ENCODE data around the gene HS2ST1. TPM values are rescaled to one million over a fixed set of nuclear protein-coding genes. Genes with fewer than 3 reads are reported as not detected.

Gene HS2ST1
- total RNA-seq, 6 experiments from 2014 or later = 23.8 to 26.8 (median 24.8) TPM

DNA sequence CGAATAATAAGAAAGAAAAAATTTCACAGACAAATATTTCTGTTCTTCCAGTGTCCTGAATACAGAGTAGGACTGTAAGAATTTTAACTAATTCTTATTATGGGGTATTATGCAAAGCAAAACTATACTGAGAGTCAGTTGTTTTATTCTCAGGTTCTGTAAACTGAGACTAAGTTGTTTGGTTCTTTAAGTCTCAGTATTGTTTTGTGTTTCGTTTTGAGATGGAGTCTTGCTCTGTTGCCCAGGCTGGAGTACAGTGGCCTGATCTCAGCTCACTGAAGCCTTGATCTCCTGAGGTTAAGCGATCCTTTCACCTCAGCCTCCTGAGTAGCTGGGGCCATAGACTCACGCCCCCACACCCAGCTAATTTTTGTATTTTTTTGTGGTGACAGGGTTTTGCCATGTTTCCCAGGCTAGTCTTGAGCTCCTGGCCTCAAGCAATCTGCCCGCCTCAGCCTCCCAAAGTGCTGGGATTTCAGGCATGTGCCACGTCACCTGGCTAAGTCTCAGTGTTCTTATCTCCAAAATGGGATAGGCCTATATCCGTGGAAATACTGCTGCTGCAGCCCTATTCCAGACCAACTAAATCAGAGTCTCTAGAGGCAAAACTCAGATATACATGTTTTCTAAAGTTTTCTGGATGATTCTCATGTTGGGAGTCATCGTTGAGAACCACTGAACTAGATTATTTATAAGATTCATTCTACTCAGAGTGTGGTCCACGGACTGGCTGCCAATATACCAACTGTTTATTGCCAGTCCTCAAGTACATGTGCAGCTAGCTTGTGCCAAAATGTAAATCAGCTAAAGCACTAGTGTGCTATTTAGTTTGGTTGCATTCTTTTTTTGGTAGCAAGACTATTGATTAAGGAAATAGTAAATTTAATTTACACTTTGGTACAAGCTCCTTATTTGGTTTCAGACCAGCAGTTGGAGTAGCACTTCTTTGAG is 116.6 kb downstream of the HS2ST1 start:
- no peak overlapping the region for H3K4me3 Mint-ChIP-seq
- no peak for TF ChIP-seq CTCF (IDR thresholded peaks at IDR 0.05)

GRCh38 chr1:87034351-87034750 is 119.9 kb downstream of the HS2ST1 start:
- Mint-ChIP-seq H3K9me3 (no peaks in the 10 kb centered on the region), H3K4me1 (ENCODE audit: low read depth) (peaks cover 9% of the 10 kb centered on the region), H3K27ac (no peak overlapping the region), H3K36me3 (ENCODE audit: low read depth) (no peaks in the 10 kb centered on the region), H3K27me3 (ENCODE audit: insufficient read depth) (no peaks in the 10 kb centered on the region), H3K4me3 (no peak overlapping the region)
- no peak for DNase-seq
- TF ChIP-seq CTCF (IDR thresholded peaks at IDR 0.05) = no peak

More for the DNA sequence above, 116.6 kb downstream of the HS2ST1 start:
- Mint-ChIP-seq H3K27me3 (ENCODE audit: insufficient read depth) (no peaks in the 10 kb centered on the region), H3K27ac (no peak overlapping the region), H3K9me3 (no peaks in the 10 kb centered on the region), H3K36me3 (ENCODE audit: low read depth) (no peaks in the 10 kb centered on the region), H3K4me1 (ENCODE audit: low read depth) (peaks cover 21% of the 10 kb centered on the region)
- no peak for DNase-seq

DNA sequence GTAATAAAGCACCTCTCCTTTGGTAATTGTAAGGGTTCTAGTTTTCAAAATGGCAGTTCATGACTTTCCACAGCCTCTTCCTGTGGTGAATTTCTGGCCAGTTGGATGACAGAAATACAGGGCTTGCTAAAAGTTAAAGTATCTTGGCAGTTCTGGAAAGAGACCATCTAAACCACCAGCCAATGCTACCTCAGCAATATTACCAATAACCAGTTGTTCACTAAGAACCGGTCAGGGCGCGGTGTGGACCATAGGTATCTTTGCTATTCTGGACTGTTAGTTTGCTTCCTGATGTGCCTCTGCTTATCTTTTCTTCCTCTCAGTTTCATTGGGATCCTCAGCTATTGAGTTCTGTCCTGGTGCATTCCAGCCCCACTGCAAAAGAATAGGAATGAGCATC is 124.7 kb downstream of the HS2ST1 start:
- no peak for DNase-seq
- Mint-ChIP-seq H3K27me3 (ENCODE audit: insufficient read depth) (no peaks in the 10 kb centered on the region), H3K4me3 (no peak overlapping the region), H3K4me1 (ENCODE audit: low read depth) (no peaks in the 10 kb centered on the region), H3K9me3 (no peaks in the 10 kb centered on the region), H3K27ac (no peak overlapping the region), H3K36me3 (ENCODE audit: low read depth) (no peaks in the 10 kb centered on the region)
- TF ChIP-seq CTCF (IDR thresholded peaks at IDR 0.05) = no peak

- no peak overlapping the region for H3K4me3 Mint-ChIP-seq
- H3K4me1 Mint-ChIP-seq (ENCODE audit: low read depth) = peaks cover 14% of the 10 kb centered on the region
- no peak overlapping the region for H3K27ac Mint-ChIP-seq
- H3K36me3 Mint-ChIP-seq (ENCODE audit: low read depth) = no peaks in the 10 kb centered on the region
- no peak for TF ChIP-seq CTCF (IDR thresholded peaks at IDR 0.05)
- no peaks in the 10 kb centered on the region for H3K27me3 Mint-ChIP-seq (ENCODE audit: insufficient read depth)
- DNase-seq = no peak
- H3K9me3 Mint-ChIP-seq = no peaks in the 10 kb centered on the region
Measured at GRCh38 chr1:87042111-87042811, 127.8 kb downstream of the HS2ST1 start.

GRCh38 chr1:87044424-87044823 is 130.0 kb downstream of the HS2ST1 start:
- Mint-ChIP-seq H3K27me3 (ENCODE audit: insufficient read depth) (no peaks in the 10 kb centered on the region), H3K4me1 (ENCODE audit: low read depth) (peaks cover 14% of the 10 kb centered on the region), H3K27ac (no peak overlapping the region), H3K36me3 (ENCODE audit: low read depth) (peaks cover 4% of the 10 kb centered on the region; the same call in 1 of the 2 replicates), H3K4me3 (no peak overlapping the region), H3K9me3 (no peaks in the 10 kb centered on the region)
- no peak for TF ChIP-seq CTCF (IDR thresholded peaks at IDR 0.05)
- no peak for DNase-seq

Data from HFFc6 (cell line).